ENCODE data around the gene ST3GAL2.

- TF ChIP-seq CTCF (IDR thresholded peaks at IDR 0.05) (no peak), POLR2A (IDR thresholded peaks at IDR 0.05) (no peak)
Measured at GRCh38 chr16:70390774-70391173, 48.1 kb downstream of the ST3GAL2 start.

Data from ovary (tissue), 3 donors.